GM06990 (cell line): ENCODE measurements around the gene GDAP2.

Experiments
- DNase-seq: peaks from one replicate; pipeline ENCODE4 v3.0.0-alpha.2; 2011; ENCODE audit not compliant: insufficient read length; ENCODE audit errors: extremely low read depth
- H3K27me3 ChIP-seq: replicated peaks from 2 replicates; pipeline ENCODE4 v1.6.0; 2011; ENCODE audit warnings: low read length; ENCODE audit not compliant: control insufficient read depth, insufficient read depth
- H3K36me3 ChIP-seq: 2 replicates; pipeline ENCODE4 v1.5.1; 2011; ENCODE audit warnings: low read length; ENCODE audit not compliant: control insufficient read depth, insufficient read depth
- H3K4me3 ChIP-seq: replicated peaks from 2 replicates; pipeline ENCODE4 v1.5.1; 2011; ENCODE audit warnings: low read depth, mild to moderate bottlenecking, control low read depth, low read length
- CTCF ChIP-seq: IDR thresholded peaks from 2 replicates; pipeline ENCODE4 v1.5.1; 2011; ENCODE audit warnings: low read length, control low read depth, mild to moderate bottlenecking, inconsistent platforms; ENCODE audit not compliant: insufficient read depth, poor library complexity, severe bottlenecking

The GDAP2 gene

GRCh38 chr1:117899801-117900200, 29.6 kb downstream of the GDAP2 start:
- no peak for DNase-seq
- no peak overlapping the region for H3K4me3 ChIP-seq
- H3K36me3 ChIP-seq = peaks cover 5% of the 10 kb centered on the region
- no peaks in the 10 kb centered on the region for H3K27me3 ChIP-seq
- TF ChIP-seq CTCF = no peak

GRCh38 chr1:117897551-117897950, 31.9 kb downstream of the GDAP2 start:
- no peak for TF ChIP-seq CTCF
- Histone ChIP-seq H3K36me3 (peaks cover 5% of the 10 kb centered on the region), H3K4me3 (no peak overlapping the region), H3K27me3 (no peaks in the 10 kb centered on the region)
- no peak for DNase-seq

- no peaks in the 10 kb centered on the region for H3K27me3 ChIP-seq
- no peak overlapping the region for H3K4me3 ChIP-seq
- peak; percentile 82 for TF ChIP-seq CTCF
- H3K36me3 ChIP-seq = peaks cover 5% of the 10 kb centered on the region
- peak; percentile 33 for DNase-seq
Observed at GRCh38 chr1:117895482-117896114, 33.8 kb downstream of the GDAP2 start.

- DNase-seq = no peak
Observed at GRCh38 chr1:117894078-117894477, 35.3 kb downstream of the GDAP2 start.

GRCh38 chr1:117892512-117892911, 36.9 kb downstream of the GDAP2 start:
- no peak for TF ChIP-seq CTCF
- Histone ChIP-seq H3K4me3 (no peak overlapping the region), H3K27me3 (no peaks in the 10 kb centered on the region), H3K36me3 (peaks cover 2% of the 10 kb centered on the region)
- no peak for DNase-seq

More at GRCh38 chr1:117894078-117894477, 35.3 kb downstream of the GDAP2 start:
- no peak overlapping the region for H3K4me3 ChIP-seq
- H3K36me3 ChIP-seq = peaks cover 3% of the 10 kb centered on the region
- no peak for TF ChIP-seq CTCF
- no peaks in the 10 kb centered on the region for H3K27me3 ChIP-seq

- DNase-seq = no peak
- TF ChIP-seq CTCF = no peak
- Histone ChIP-seq H3K36me3 (no peaks in the 10 kb centered on the region), H3K27me3 (no peaks in the 10 kb centered on the region), H3K4me3 (no peak overlapping the region)
Observed at GRCh38 chr1:117890452-117890851, 39.0 kb downstream of the GDAP2 start.
